Panc1 (cell line): Measurements from ENCODE around the gene OPHN1. TPM values are rescaled to one million over a fixed set of nuclear protein-coding genes. Genes with fewer than 3 reads are reported as not detected.

Source experiments
- ATAC-seq: fragments of 200-7000 bp; cut with Tn5 transposase; 2 replicates; pipeline ENCODE4 v1.9.1; 2020; ENCODE audit warnings: mild to moderate bottlenecking, moderate library complexity
- BruUV-seq: library from RNA; stranded (reverse); fragments of 400-500 nt; replicated peaks from 2 replicates; lab custom pipeline; 2021; lab: Mats Ljungman, UMichigan
- CTCF ChIA-PET: fragments of 300-600 bp; sonication (Branson Sonifier 250); formaldehyde crosslinking; loops from one replicate; lab custom pipeline; 2022; ENCODE audit warnings: antibody characterized with exemption; lab: Charles Lee
- POLR2A ChIA-PET: fragments of 300-600 bp; sonication (Branson Sonifier 250); formaldehyde crosslinking; loops from one replicate; lab custom pipeline; 2022; ENCODE audit warnings: antibody characterized with exemption; lab: Charles Lee
- DNase-seq: peaks from one replicate; pipeline ENCODE4 v3.0.0-alpha.2; 2010; ENCODE audit warnings: low read depth, low spot score
- H3K27ac ChIP-seq: 2 replicates; pipeline ENCODE4 v1.5.1; 2011; ENCODE audit warnings: mild to moderate bottlenecking, low read length, inconsistent platforms
- H3K27me3 ChIP-seq: fragments of 200-500 bp; sonication (Bioruptor generic); 2 replicates; pipeline ENCODE4 v1.6.0; 2014; ENCODE audit warnings: low read length, inconsistent platforms; ENCODE audit not compliant: control insufficient read depth, insufficient read depth
- H3K36me3 ChIP-seq: fragments of 200-500 bp; sonication (Bioruptor generic); 2 replicates; pipeline ENCODE4 v1.5.1; 2014; ENCODE audit warnings: inconsistent platforms, mild to moderate bottlenecking, low read length, moderate library complexity; ENCODE audit not compliant: control insufficient read depth, insufficient read depth
- H3K4me1 ChIP-seq: 2 replicates; pipeline ENCODE4 v1.5.1; 2011; ENCODE audit warnings: inconsistent platforms, mild to moderate bottlenecking, low read length, moderate library complexity; ENCODE audit not compliant: control insufficient read depth, insufficient read depth
- H3K4me3 ChIP-seq, 2 experiments: 2 replicates each; pipeline ENCODE4 v1.5.1; 2011 to 2012; ENCODE audit warnings: low read depth in 2 of 2, low read length in 2 of 2, mild to moderate bottlenecking in 2 of 2, inconsistent platforms in 1 of 2, moderate library complexity in 1 of 2
- H3K9me3 ChIP-seq: fragments of 200-500 bp; sonication (Bioruptor generic); 2 replicates; pipeline ENCODE4 v1.5.1; 2014; ENCODE audit warnings: low read depth, mild to moderate bottlenecking, inconsistent platforms, low read length, moderate library complexity; ENCODE audit not compliant: control insufficient read depth, insufficient read depth
- CTCF ChIP-seq: fragments of 450-650 bp; IDR thresholded peaks from 2 replicates; pipeline ENCODE4 v1.5.1; 2017; ENCODE audit warnings: mild to moderate bottlenecking
- POLR2AphosphoS5 ChIP-seq: IDR thresholded peaks from 2 replicates; pipeline ENCODE4 v1.6.1; 2012; ENCODE audit warnings: mild to moderate bottlenecking, low read depth, low read length, moderate library complexity
- REST ChIP-seq, 2 experiments: IDR thresholded peaks; 2 replicates each; pipeline ENCODE4 v1.6.1; 2011 to 2012; ENCODE audit warnings: low read depth in 2 of 2, control low read depth in 1 of 2, low read length in 1 of 2, mild to moderate bottlenecking in 1 of 2, moderate library complexity in 1 of 2; ENCODE audit not compliant: insufficient read depth in 1 of 2
- SIN3A ChIP-seq: IDR thresholded peaks from 2 replicates; pipeline ENCODE4 v1.6.1; 2012; ENCODE audit warnings: low read depth, mild to moderate bottlenecking, low read length, moderate library complexity, borderline replicate concordance; ENCODE audit not compliant: insufficient read depth
- TCF7L2 ChIP-seq: IDR thresholded peaks from 2 replicates; pipeline ENCODE4 v1.6.1; 2011; ENCODE audit warnings: mild to moderate bottlenecking, low read depth, low read length, inconsistent platforms
- in situ Hi-C: cut with HindIII; loops from 2 replicates; pipeline ENCODE4 v1.10.0; 2016; ENCODE audit warnings: low sequenced_read_pairs, low pct_unique_long_range_greater_than_20kb
- intact Hi-C: fragments of 100-400 bp; cut with micrococcal nuclease; formaldehyde crosslinking; loops from one replicate; pipeline ENCODE4 v1.10.0; 2022; ENCODE audit not compliant: unreplicated experiment
- total RNA-seq: library from RNA; stranded (reverse); gene quantifications from one replicate; pipeline ENCODE4 v1.2.1, GENCODE V29; 2021; ENCODE audit not compliant: unreplicated experiment

Gene OPHN1
- total RNA-seq, 1 experiment from 2014 or later: 8.8 TPM

GRCh38 chrX:68438575-68438974, 5.3 kb upstream of the OPHN1 start:
- no TSS peak for BruUV-seq
- Histone ChIP-seq H3K27me3 (no peaks in the 10 kb centered on the region), H3K36me3 (no peaks in the 10 kb centered on the region), H3K4me1 (peaks cover 10% of the 10 kb centered on the region), H3K9me3 (no peaks in the 10 kb centered on the region), H3K4me3 (no peak overlapping the region), H3K27ac (no peak overlapping the region)
- ChIA-PET CTCF (no interaction called here), POLR2A (no interaction called here)
- no peak for ATAC-seq
- in situ Hi-C loops (no loop called here), intact Hi-C loops (no loop called here)
- TF ChIP-seq SIN3A: no peak
- TF ChIP-seq POLR2AphosphoS5: no peak
- no peak for TF ChIP-seq REST (IDR thresholded peaks at IDR 0.05; ENCODE audit: insufficient read depth in 1 of 2, low read depth in 2 of 2, low read length in 1 of 2)
- TF ChIP-seq TCF7L2: no peak
- no peak for TF ChIP-seq CTCF
- DNase-seq: no peak

GRCh38 chrX:68433981-68434299, 645 bp upstream of the OPHN1 start:
- ChIA-PET POLR2A (no interaction called here), CTCF (no interaction called here)
- Histone ChIP-seq H3K9me3 (no peaks in the 10 kb centered on the region), H3K4me3 (peak overlapping the region; percentile 71 to 82), H3K27ac (peak overlapping the region; percentile 90), H3K36me3 (no peaks in the 10 kb centered on the region; the same call in 1 of the 2 replicates), H3K27me3 (no peaks in the 10 kb centered on the region), H3K4me1 (peaks cover 18% of the 10 kb centered on the region)
- intact Hi-C loops: no loop called here
- TF ChIP-seq CTCF (no peak), SIN3A (no peak), POLR2AphosphoS5 (no peak), REST (IDR thresholded peaks at IDR 0.05; ENCODE audit: insufficient read depth in 1 of 2, low read depth in 2 of 2, low read length in 1 of 2) (no peak)
- in situ Hi-C loops: no loop called here
- ATAC-seq (no peak), DNase-seq (no peak)
- BruUV-seq: no TSS peak
